ENCODE data around the gene TOM1L2. TPM values are rescaled to one million over a fixed set of nuclear protein-coding genes. Genes with fewer than 3 reads are reported as not detected.
A peak's percentile ranks its signal among the peaks of the same experiment; 100 is the strongest.

TOM1L2 gene
- total RNA-seq, 1 experiment from 2014 or later: 24.1 TPM

DNA sequence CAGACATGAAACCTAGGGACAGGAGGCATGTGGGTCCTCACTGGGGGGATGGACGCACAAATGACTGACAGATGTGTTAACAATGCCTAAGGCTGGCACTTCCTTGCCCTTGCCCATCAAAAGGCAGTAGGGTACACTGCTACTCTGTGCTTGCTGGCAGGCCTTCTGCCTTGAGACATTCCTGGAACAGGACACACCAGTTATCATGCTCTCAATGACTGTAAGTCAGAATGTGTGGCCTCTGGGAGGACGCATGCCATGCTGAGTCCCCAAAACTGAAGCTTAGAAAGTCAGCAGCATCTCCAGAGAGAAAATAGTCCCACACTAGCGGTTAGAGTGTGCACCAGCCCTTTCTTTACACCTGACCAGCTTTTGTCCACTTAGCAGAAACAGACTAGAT, 119.3 kb downstream of the TOM1L2 start (continued):
- TF ChIP-seq YY1 (IDR thresholded peaks at IDR 0.05; ENCODE audit: extremely low read depth, insufficient replicate concordance, low read depth, low read length) (no peak), SRF (IDR thresholded peaks at IDR 0.05; ENCODE audit: low read depth) (no peak), CBX3 (IDR thresholded peaks at IDR 0.05; ENCODE audit: low read depth) (no peak)
- TF ChIP-seq, protein P1, sequence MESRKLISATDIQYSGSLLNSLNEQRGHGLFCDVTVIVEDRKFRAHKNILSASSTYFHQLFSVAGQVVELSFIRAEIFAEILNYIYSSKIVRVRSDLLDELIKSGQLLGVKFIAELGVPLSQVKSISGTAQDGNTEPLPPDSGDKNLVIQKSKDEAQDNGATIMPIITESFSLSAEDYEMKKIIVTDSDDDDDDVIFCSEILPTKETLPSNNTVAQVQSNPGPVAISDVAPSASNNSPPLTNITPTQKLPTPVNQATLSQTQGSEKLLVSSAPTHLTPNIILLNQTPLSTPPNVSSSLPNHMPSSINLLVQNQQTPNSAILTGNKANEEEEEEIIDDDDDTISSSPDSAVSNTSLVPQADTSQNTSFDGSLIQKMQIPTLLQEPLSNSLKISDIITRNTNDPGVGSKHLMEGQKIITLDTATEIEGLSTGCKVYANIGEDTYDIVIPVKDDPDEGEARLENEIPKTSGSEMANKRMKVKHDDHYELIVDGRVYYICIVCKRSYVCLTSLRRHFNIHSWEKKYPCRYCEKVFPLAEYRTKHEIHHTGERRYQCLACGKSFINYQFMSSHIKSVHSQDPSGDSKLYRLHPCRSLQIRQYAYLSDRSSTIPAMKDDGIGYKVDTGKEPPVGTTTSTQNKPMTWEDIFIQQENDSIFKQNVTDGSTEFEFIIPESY (IDR thresholded peaks at IDR 0.05; ENCODE audit: extremely low read depth, insufficient replicate concordance, low read length): no peak

- no TSS peak for BruUV-seq (replicated peaks)
- TF ChIP-seq SRF (IDR thresholded peaks at IDR 0.05; ENCODE audit: low read depth): no peak
- no peak for TF ChIP-seq EZH2phosphoT487 (IDR thresholded peaks at IDR 0.05; ENCODE audit: borderline replicate concordance)
- no peak for TF ChIP-seq EZH2 (IDR thresholded peaks at IDR 0.05)
- no peak for TF ChIP-seq ELF1 (IDR thresholded peaks at IDR 0.05; ENCODE audit: borderline replicate concordance, low read depth)
- TF ChIP-seq RAD21 (IDR thresholded peaks at IDR 0.05; ENCODE audit: low read depth): no peak
- TF ChIP-seq ZNF274 (IDR thresholded peaks at IDR 0.05; ENCODE audit: low read depth, low read length): no peak
- TF ChIP-seq FOSL1 (IDR thresholded peaks at IDR 0.05; ENCODE audit: low read depth): no peak
- TF ChIP-seq, protein P2, sequence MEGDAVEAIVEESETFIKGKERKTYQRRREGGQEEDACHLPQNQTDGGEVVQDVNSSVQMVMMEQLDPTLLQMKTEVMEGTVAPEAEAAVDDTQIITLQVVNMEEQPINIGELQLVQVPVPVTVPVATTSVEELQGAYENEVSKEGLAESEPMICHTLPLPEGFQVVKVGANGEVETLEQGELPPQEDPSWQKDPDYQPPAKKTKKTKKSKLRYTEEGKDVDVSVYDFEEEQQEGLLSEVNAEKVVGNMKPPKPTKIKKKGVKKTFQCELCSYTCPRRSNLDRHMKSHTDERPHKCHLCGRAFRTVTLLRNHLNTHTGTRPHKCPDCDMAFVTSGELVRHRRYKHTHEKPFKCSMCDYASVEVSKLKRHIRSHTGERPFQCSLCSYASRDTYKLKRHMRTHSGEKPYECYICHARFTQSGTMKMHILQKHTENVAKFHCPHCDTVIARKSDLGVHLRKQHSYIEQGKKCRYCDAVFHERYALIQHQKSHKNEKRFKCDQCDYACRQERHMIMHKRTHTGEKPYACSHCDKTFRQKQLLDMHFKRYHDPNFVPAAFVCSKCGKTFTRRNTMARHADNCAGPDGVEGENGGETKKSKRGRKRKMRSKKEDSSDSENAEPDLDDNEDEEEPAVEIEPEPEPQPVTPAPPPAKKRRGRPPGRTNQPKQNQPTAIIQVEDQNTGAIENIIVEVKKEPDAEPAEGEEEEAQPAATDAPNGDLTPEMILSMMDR (IDR thresholded peaks at IDR 0.05 in 2 of 3, conservative IDR thresholded peaks at IDR 0.05 in 1 of 3; ENCODE audit: borderline replicate concordance in 1 of 3, insufficient read depth in 1 of 3, low read depth in 2 of 3, low read length in 2 of 3): no peak
- no peak for TF ChIP-seq CBX3 (IDR thresholded peaks at IDR 0.05; ENCODE audit: low read depth)
- TF ChIP-seq, protein P1 (IDR thresholded peaks at IDR 0.05; ENCODE audit: extremely low read depth, insufficient replicate concordance, low read length): no peak
- TF ChIP-seq ATF3 (IDR thresholded peaks at IDR 0.05): no peak
- TF ChIP-seq CEBPB (IDR thresholded peaks at IDR 0.05; ENCODE audit: low read depth): no peak
- no peak for TF ChIP-seq YY1 (IDR thresholded peaks at IDR 0.05; ENCODE audit: extremely low read depth, insufficient replicate concordance, low read depth, low read length)
- TF ChIP-seq SP1 (IDR thresholded peaks at IDR 0.05; ENCODE audit: low read depth): no peak
- TF ChIP-seq JUND (IDR thresholded peaks at IDR 0.05): no peak
Observed at GRCh38 chr17:17851103-17852002, 120.8 kb downstream of the TOM1L2 start.

More at GRCh38 chr17:17851103-17852002, 120.8 kb downstream of the TOM1L2 start:
- no peaks in the 10 kb centered on the region for H4K20me1 ChIP-seq (ENCODE audit: insufficient read depth)
- H3K4me2 ChIP-seq (ENCODE audit: low read length): no peak overlapping the region
- ChIA-PET RAD21 (ENCODE audit: low non-redundant PET in 1 of 2, low total read pairs in 2 of 2, uncharacterized antibody in 2 of 2, unreplicated experiment in 2 of 2) (no interaction called here), POLR2A (interaction anchor here (0.9 to 3.3 kb wide), 3 partner anchors 14 to 15 kb away, joined by 3 to 17 read pairs (median 4); partner anchors contain the start of gene SREBF1), CTCF (interaction anchor here (0.8 kb wide), 1 partner anchor 10 kb away, joined by 3 read pairs; no protein-coding TSS in a partner anchor)
- H3K9me3 ChIP-seq (ENCODE audit: control insufficient read depth in 1 of 2, insufficient read depth in 1 of 2, low read depth in 1 of 2, low read length in 2 of 2): no peaks in the 10 kb centered on the region
- ATAC-seq (no peak), DNase-seq (ENCODE audit: low read depth, low spot score) (no peak)
- H3K27ac ChIP-seq (ENCODE audit: low read depth, low read length): peak overlapping the region; percentile 80; the same call in 1 of the 2 replicates
- no peak overlapping the region for H2AFZ ChIP-seq (ENCODE audit: low read depth, low read length, poor library complexity, severe bottlenecking)
- peaks cover 48 to 61% of the 10 kb centered on the region in 2 experiments for H3K4me1 ChIP-seq (ENCODE audit: control insufficient read depth in 1 of 2, insufficient read depth in 2 of 2, low read length in 2 of 2)
- H3K4me3 ChIP-seq (replicated peaks in 1 of 2; ENCODE audit: low read depth in 1 of 2, low read length in 2 of 2): no peak overlapping the region
- no peak overlapping the region for H3K9ac ChIP-seq (ENCODE audit: low read length)
- intact Hi-C loops (cut with micrococcal nuclease): no loop called here
- no peaks in the 10 kb centered on the region for H3K36me3 ChIP-seq (ENCODE audit: control insufficient read depth in 1 of 2, insufficient read depth in 2 of 2, low read length in 2 of 2)
- H3K9me2 ChIP-seq (ENCODE audit: insufficient read depth): no peaks in the 10 kb centered on the region
- H3K79me2 ChIP-seq (ENCODE audit: insufficient read depth, low read length): no peaks in the 10 kb centered on the region
- no peaks in the 10 kb centered on the region for H3K27me3 ChIP-seq (ENCODE audit: insufficient read depth, low read length)
